Measurements from ENCODE around the gene EDEM2. TPM values are rescaled to one million over a fixed set of nuclear protein-coding genes. Genes with fewer than 3 reads are reported as not detected.
"Not testable (repeated sequence)": the region's sequence is repeated elsewhere in the genome, so short reads cannot be mapped to it uniquely, and the experiment has no call there.

EDEM2 gene
- total RNA-seq, 1 donor from 2014 or later, result 10.8 TPM

DNA sequence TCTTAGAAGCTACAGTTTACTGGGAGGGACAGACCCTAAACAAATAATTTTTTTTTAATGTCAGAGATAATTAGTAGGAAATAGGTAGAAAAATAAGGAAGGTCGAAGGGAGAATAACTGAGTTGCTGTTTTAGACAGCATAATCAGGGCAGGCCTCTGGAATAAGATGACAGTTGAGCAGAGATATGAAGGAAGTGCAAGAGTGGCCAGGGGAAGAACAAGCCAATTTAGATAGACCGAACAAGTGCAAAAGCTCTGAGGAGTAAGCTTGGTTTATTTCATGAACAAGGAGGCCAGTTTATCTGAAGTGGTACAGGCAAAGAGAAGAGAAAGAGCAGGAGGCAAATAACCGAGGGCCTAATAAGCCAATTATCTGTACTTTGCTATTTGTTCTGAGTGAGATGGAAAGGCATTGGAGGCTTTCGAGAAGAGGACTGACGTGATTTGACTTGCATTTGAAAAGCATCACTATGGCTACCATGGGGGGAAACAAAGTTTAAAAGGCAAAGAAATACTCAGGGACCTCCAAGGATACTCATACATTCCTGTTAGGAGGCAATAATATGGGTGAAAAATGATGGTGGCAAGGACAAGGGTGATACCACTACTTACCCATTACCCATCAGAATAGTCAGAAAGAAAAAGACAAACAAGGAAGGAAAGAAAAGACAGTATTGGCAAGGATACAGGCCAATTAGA, 44.4 kb upstream of the EDEM2 start:
- peaks cover 2% of the 10 kb centered on the region for H3K9me3 Mint-ChIP-seq (ENCODE audit: unreplicated experiment)
- no peak overlapping the region for H3K4me3 Mint-ChIP-seq (ENCODE audit: unreplicated experiment)
- H3K27ac Mint-ChIP-seq (ENCODE audit: unreplicated experiment), result no peak overlapping the region
- DNase-seq, result no peak
- H3K4me1 Mint-ChIP-seq (ENCODE audit: low read depth, unreplicated experiment), result no peaks in the 10 kb centered on the region
- H3K36me3 Mint-ChIP-seq (ENCODE audit: unreplicated experiment), result peaks cover 11% of the 10 kb centered on the region
- H3K27me3 Mint-ChIP-seq (ENCODE audit: unreplicated experiment), result peaks cover 2% of the 10 kb centered on the region
- TF ChIP-seq, protein P1, sequence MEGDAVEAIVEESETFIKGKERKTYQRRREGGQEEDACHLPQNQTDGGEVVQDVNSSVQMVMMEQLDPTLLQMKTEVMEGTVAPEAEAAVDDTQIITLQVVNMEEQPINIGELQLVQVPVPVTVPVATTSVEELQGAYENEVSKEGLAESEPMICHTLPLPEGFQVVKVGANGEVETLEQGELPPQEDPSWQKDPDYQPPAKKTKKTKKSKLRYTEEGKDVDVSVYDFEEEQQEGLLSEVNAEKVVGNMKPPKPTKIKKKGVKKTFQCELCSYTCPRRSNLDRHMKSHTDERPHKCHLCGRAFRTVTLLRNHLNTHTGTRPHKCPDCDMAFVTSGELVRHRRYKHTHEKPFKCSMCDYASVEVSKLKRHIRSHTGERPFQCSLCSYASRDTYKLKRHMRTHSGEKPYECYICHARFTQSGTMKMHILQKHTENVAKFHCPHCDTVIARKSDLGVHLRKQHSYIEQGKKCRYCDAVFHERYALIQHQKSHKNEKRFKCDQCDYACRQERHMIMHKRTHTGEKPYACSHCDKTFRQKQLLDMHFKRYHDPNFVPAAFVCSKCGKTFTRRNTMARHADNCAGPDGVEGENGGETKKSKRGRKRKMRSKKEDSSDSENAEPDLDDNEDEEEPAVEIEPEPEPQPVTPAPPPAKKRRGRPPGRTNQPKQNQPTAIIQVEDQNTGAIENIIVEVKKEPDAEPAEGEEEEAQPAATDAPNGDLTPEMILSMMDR (IDR thresholded peaks at IDR 0.05; ENCODE audit: partially characterized antibody, unreplicated experiment), result no peak

DNA sequence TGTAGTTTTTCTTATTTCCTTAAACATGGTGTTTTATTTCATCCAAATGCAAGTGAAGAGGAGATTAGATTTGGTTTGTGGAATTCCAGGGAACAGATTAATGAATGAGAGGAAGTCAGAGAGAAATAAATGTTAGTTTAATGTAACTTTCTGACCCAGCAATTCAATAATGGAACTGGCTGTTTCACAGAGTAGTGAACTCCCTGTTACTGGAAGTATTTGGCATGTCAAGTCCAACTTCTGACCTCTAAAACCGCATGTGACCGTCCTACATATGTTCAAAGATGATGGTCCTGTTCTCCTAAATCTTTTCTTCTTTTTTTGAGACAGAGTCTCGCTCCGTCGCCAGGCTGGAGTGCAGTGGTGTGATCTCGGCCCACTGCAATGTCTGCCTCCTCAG, 43.4 kb upstream of the EDEM2 start:
- Mint-ChIP-seq H3K4me3 (ENCODE audit: unreplicated experiment) (no peak overlapping the region), H3K36me3 (ENCODE audit: unreplicated experiment) (peaks cover 6% of the 10 kb centered on the region), H3K27ac (ENCODE audit: unreplicated experiment) (no peak overlapping the region), H3K9me3 (ENCODE audit: unreplicated experiment) (no peaks in the 10 kb centered on the region), H3K27me3 (ENCODE audit: unreplicated experiment) (peaks cover 2% of the 10 kb centered on the region), H3K4me1 (ENCODE audit: low read depth, unreplicated experiment) (no peaks in the 10 kb centered on the region)
- TF ChIP-seq, protein P1 (IDR thresholded peaks at IDR 0.05; ENCODE audit: partially characterized antibody, unreplicated experiment), result no peak
- no peak for DNase-seq

DNA sequence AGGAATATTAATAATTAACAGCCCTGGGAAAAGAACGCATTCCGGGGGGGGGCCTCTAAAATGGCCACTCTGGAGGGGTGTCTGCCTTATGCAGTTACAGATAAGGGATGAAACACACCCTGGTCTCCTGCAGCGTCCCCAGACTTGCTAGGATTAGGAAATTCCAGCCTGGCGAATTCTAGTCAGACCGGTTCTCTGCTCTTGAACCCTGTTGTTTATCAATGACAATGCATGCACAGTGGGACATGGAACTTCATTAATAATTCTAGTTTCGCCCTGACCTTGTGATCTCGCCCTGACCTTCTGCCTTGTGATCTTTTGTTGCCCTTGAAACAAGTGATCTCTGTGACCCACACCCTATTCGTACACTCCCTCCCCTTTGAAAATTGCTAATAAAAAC, 42.1 kb upstream of the EDEM2 start:
- not testable (repeated sequence) for H3K27ac Mint-ChIP-seq (ENCODE audit: unreplicated experiment); H3K4me3 Mint-ChIP-seq (ENCODE audit: unreplicated experiment); DNase-seq; H3K9me3 Mint-ChIP-seq (ENCODE audit: unreplicated experiment); H3K4me1 Mint-ChIP-seq (ENCODE audit: low read depth, unreplicated experiment); H3K36me3 Mint-ChIP-seq (ENCODE audit: unreplicated experiment); H3K27me3 Mint-ChIP-seq (ENCODE audit: unreplicated experiment)

- H3K27me3 Mint-ChIP-seq (ENCODE audit: unreplicated experiment), result peaks cover 2% of the 10 kb centered on the region
- H3K36me3 Mint-ChIP-seq (ENCODE audit: unreplicated experiment), result peaks cover 6% of the 10 kb centered on the region
- TF ChIP-seq, protein P1 (IDR thresholded peaks at IDR 0.05; ENCODE audit: partially characterized antibody, unreplicated experiment), result no peak
- no peaks in the 10 kb centered on the region for H3K4me1 Mint-ChIP-seq (ENCODE audit: low read depth, unreplicated experiment)
- H3K27ac Mint-ChIP-seq (ENCODE audit: unreplicated experiment), result no peak overlapping the region
- H3K9me3 Mint-ChIP-seq (ENCODE audit: unreplicated experiment), result no peaks in the 10 kb centered on the region
- H3K4me3 Mint-ChIP-seq (ENCODE audit: unreplicated experiment), result no peak overlapping the region
- DNase-seq, result no peak
Observed at GRCh38 chr20:35187584-35188190, 40.6 kb upstream of the EDEM2 start.

- not testable (repeated sequence) for H3K4me3 Mint-ChIP-seq (ENCODE audit: unreplicated experiment); H3K27me3 Mint-ChIP-seq (ENCODE audit: unreplicated experiment); H3K27ac Mint-ChIP-seq (ENCODE audit: unreplicated experiment); DNase-seq; H3K9me3 Mint-ChIP-seq (ENCODE audit: unreplicated experiment); H3K36me3 Mint-ChIP-seq (ENCODE audit: unreplicated experiment); H3K4me1 Mint-ChIP-seq (ENCODE audit: low read depth, unreplicated experiment)
Observed at GRCh38 chr20:35186691-35187289, 39.7 kb upstream of the EDEM2 start.

GRCh38 chr20:35181731-35182130, 34.6 kb upstream of the EDEM2 start:
- no peak overlapping the region for H3K4me3 Mint-ChIP-seq (ENCODE audit: unreplicated experiment)
- no peak overlapping the region for H3K27ac Mint-ChIP-seq (ENCODE audit: unreplicated experiment)
- H3K36me3 Mint-ChIP-seq (ENCODE audit: unreplicated experiment), result no peaks in the 10 kb centered on the region
- TF ChIP-seq, protein P1 (IDR thresholded peaks at IDR 0.05; ENCODE audit: partially characterized antibody, unreplicated experiment), result no peak
- DNase-seq, result no peak
- no peaks in the 10 kb centered on the region for H3K4me1 Mint-ChIP-seq (ENCODE audit: low read depth, unreplicated experiment)
- no peaks in the 10 kb centered on the region for H3K9me3 Mint-ChIP-seq (ENCODE audit: unreplicated experiment)
- H3K27me3 Mint-ChIP-seq (ENCODE audit: unreplicated experiment), result no peaks in the 10 kb centered on the region

Measured in glutamatergic neuron (in vitro differentiated cells).